ENCODE results near the gene FBXL4.
A peak's percentile ranks its signal among the peaks of the same experiment; 100 is the strongest.

The FBXL4 gene

GRCh38 chr6:98947411-98948292, at the start of gene FBXL4:
TSS of gene FBXL4 (minus strand) at chr6:98947946. CDS start at chr6:98926988, 20,958 bp downstream.
- peak; percentile 78 to 80 for DNase-seq

- no peak for DNase-seq
Observed at GRCh38 chr6:98995116-98995515, 47.4 kb upstream of the FBXL4 start.

- no peak for DNase-seq
Observed at GRCh38 chr6:98992535-98992934, 44.8 kb upstream of the FBXL4 start.

GRCh38 chr6:98986071-98986615, 38.4 kb upstream of the FBXL4 start:
- no peak for DNase-seq

- DNase-seq = no peak
Observed at GRCh38 chr6:98985391-98985790, 37.6 kb upstream of the FBXL4 start.

GRCh38 chr6:98984121-98984520, 36.4 kb upstream of the FBXL4 start:
- DNase-seq = no peak

- no peak for DNase-seq
Observed at GRCh38 chr6:98981473-98981872, 33.7 kb upstream of the FBXL4 start.

GRCh38 chr6:98980819-98981218, 33.1 kb upstream of the FBXL4 start:
- DNase-seq = no peak

GRCh38 chr6:98977671-98978292, 30.0 kb upstream of the FBXL4 start:
- no peak for DNase-seq

GRCh38 chr6:98976674-98977385, 29.1 kb upstream of the FBXL4 start:
- DNase-seq = no peak

GRCh38 chr6:98975421-98975820, 27.7 kb upstream of the FBXL4 start:
- DNase-seq = no peak

- no peak for DNase-seq
Observed at GRCh38 chr6:98974309-98974708, 26.6 kb upstream of the FBXL4 start.

- no peak for DNase-seq
Observed at GRCh38 chr6:98973571-98973970, 25.8 kb upstream of the FBXL4 start.

- DNase-seq = no peak
Observed at GRCh38 chr6:98971303-98971702, 23.6 kb upstream of the FBXL4 start.

GRCh38 chr6:98970469-98970868, 22.7 kb upstream of the FBXL4 start:
- no peak for DNase-seq

GRCh38 chr6:98967616-98968015, 19.9 kb upstream of the FBXL4 start:
- DNase-seq = no peak

GRCh38 chr6:98959631-98960030, 11.9 kb upstream of the FBXL4 start:
- no peak for DNase-seq

GRCh38 chr6:98958776-98959175, 11.0 kb upstream of the FBXL4 start:
- no peak for DNase-seq

- DNase-seq = no peak
Observed at GRCh38 chr6:98957450-98957849, 9.7 kb upstream of the FBXL4 start.

- no peak for DNase-seq
Observed at GRCh38 chr6:98949589-98949988, 1.8 kb upstream of the FBXL4 start.

GRCh38 chr6:98946879-98947410, 801 bp downstream of the FBXL4 start:
- DNase-seq = peak; percentile 36 to 42

GRCh38 chr6:98946266-98946878, 1.4 kb downstream of the FBXL4 start:
- no peak for DNase-seq

Data from CD4-positive, alpha-beta T cell treated with Interleukin-1 beta for 1 hour (primary cell).